Tibial nerve (tissue), 4 donors: Measurements from ENCODE around the gene PLD5.
"Not testable (repeated sequence)": the region's sequence is repeated elsewhere in the genome, so short reads cannot be mapped to it uniquely, and the experiment has no call there.

Experiments
- CTCF ChIP-seq, 5 experiments: fragments of 200-600 bp in 3 of 5; fragments of 450-650 bp in 2 of 5; sonication (generic) in 3 of 5; IDR thresholded peaks; one replicate each; pipeline ENCODE4 v1.5.1; 2016 to 2019; ENCODE audit warnings: antibody characterized with exemption in 5 of 5, mild to moderate bottlenecking in 3 of 5, moderate library complexity in 2 of 5
- EP300 ChIP-seq, 2 donors: sonication (generic); formaldehyde crosslinking; IDR thresholded peaks; one replicate each; pipeline ENCODE4 v1.6.1; 2017; ENCODE audit warnings: antibody characterized with exemption in 2 of 2, mild to moderate bottlenecking in 1 of 2
- POLR2A ChIP-seq, 2 donors: fragments of 450-650 bp; IDR thresholded peaks; one replicate each; pipeline ENCODE4 v1.6.1; 2017; ENCODE audit warnings: antibody characterized with exemption in 2 of 2, mild to moderate bottlenecking in 2 of 2, moderate library complexity in 2 of 2

- TF ChIP-seq CTCF, EP300, POLR2A (IDR thresholded peaks at IDR 0.05): not testable (repeated sequence)
Measured at GRCh38 chr1:242212961-242213360, 311.5 kb downstream of the PLD5 start.
